ENCODE results near the gene STARD4.
A peak's percentile ranks its signal among the peaks of the same experiment; 100 is the strongest.

The STARD4 gene

GRCh38 chr5:111512375-111513130 is at the start of gene STARD4:
Gene STARD4, minus strand, starts transcription at chr5:111512535. Its CDS starts 5,102 bp downstream, at chr5:111507433.
- peak; percentile 95 for DNase-seq (ENCODE audit: low spot score)

- no peak for DNase-seq (ENCODE audit: low spot score)
These were observed 47.3 kb upstream of the STARD4 start for GRCh38 chr5:111559680-111560079.

- DNase-seq (ENCODE audit: low spot score) = no peak
These were observed 45.4 kb upstream of the STARD4 start for GRCh38 chr5:111557686-111558085.

- no peak for DNase-seq (ENCODE audit: low spot score)
These were observed 44.8 kb upstream of the STARD4 start for GRCh38 chr5:111557111-111557510.

- no peak for DNase-seq (ENCODE audit: low spot score)
These were observed 44.2 kb upstream of the STARD4 start for GRCh38 chr5:111556501-111556900.

GRCh38 chr5:111555760-111556159 is 43.4 kb upstream of the STARD4 start:
- no peak for DNase-seq (ENCODE audit: low spot score)

- DNase-seq (ENCODE audit: low spot score) = no peak
These were observed 41.5 kb upstream of the STARD4 start for GRCh38 chr5:111553868-111554267.

GRCh38 chr5:111552896-111553295 is 40.6 kb upstream of the STARD4 start:
- DNase-seq (ENCODE audit: low spot score) = no peak

GRCh38 chr5:111552492-111552891 is 40.2 kb upstream of the STARD4 start:
- DNase-seq (ENCODE audit: low spot score) = no peak

GRCh38 chr5:111551569-111552275 is 39.4 kb upstream of the STARD4 start:
- DNase-seq (ENCODE audit: low spot score) = no peak

GRCh38 chr5:111551161-111551560 is 38.8 kb upstream of the STARD4 start:
- no peak for DNase-seq (ENCODE audit: low spot score)

GRCh38 chr5:111550282-111551020 is 38.1 kb upstream of the STARD4 start:
- peak; percentile 81 for DNase-seq (ENCODE audit: low spot score)

GRCh38 chr5:111548992-111549649 is 36.8 kb upstream of the STARD4 start:
- DNase-seq (ENCODE audit: low spot score) = no peak

GRCh38 chr5:111548348-111548950 is 36.1 kb upstream of the STARD4 start:
- no peak for DNase-seq (ENCODE audit: low spot score)

GRCh38 chr5:111545031-111545430 is 32.7 kb upstream of the STARD4 start:
- no peak for DNase-seq (ENCODE audit: low spot score)

- no peak for DNase-seq (ENCODE audit: low spot score)
These were observed 25.0 kb upstream of the STARD4 start for GRCh38 chr5:111537141-111538024.

- DNase-seq (ENCODE audit: low spot score) = no peak
These were observed 23.7 kb upstream of the STARD4 start for GRCh38 chr5:111535879-111536549.

GRCh38 chr5:111532886-111533582 is 20.7 kb upstream of the STARD4 start:
- no peak for DNase-seq (ENCODE audit: low spot score)

GRCh38 chr5:111530298-111530740 is 18.0 kb upstream of the STARD4 start:
- DNase-seq (ENCODE audit: low spot score) = peak; percentile 90

GRCh38 chr5:111528056-111528455 is 15.7 kb upstream of the STARD4 start:
- DNase-seq (ENCODE audit: low spot score) = no peak

Measured in CD4-positive, alpha-beta T cell treated with Interleukin-15 for 4 hours (primary cell).